A673 (cell line): ENCODE results near the gene PPP1R2. TPM values are rescaled to one million over a fixed set of nuclear protein-coding genes. Genes with fewer than 3 reads are reported as not detected.

ENCODE experiments used
- BruUV-seq: library from RNA; stranded (reverse); fragments of 400-500 nt; replicated peaks from 2 replicates; lab custom pipeline; 2021; lab: Mats Ljungman, UMichigan
- CTCF ChIA-PET: fragments of 300-600 bp; sonication (Branson Sonifier 250); formaldehyde crosslinking; loops from one replicate; lab custom pipeline; 2022; ENCODE audit warnings: antibody characterized with exemption; lab: Charles Lee
- POLR2A ChIA-PET: fragments of 300-600 bp; sonication (Branson Sonifier 250); formaldehyde crosslinking; loops from one replicate; lab custom pipeline; 2022; ENCODE audit warnings: antibody characterized with exemption; ENCODE audit not compliant: low non-redundant PET; lab: Charles Lee
- DNase-seq: peaks from one replicate; pipeline ENCODE4 v3.0.0-alpha.2; 2015; ENCODE audit warnings: low spot score
- H3K27ac ChIP-seq: fragments of 200-600 bp; sonication (generic); 2 replicates; pipeline ENCODE4 v1.5.1; 2016; ENCODE audit warnings: mixed run types, low read depth, mild to moderate bottlenecking, mixed read lengths, antibody characterized with exemption, low read length; ENCODE audit not compliant: poor library complexity, severe bottlenecking
- H3K27me3 ChIP-seq: fragments of 200-600 bp; sonication (generic); replicated peaks from 2 replicates; pipeline ENCODE4 v1.6.1; 2017; ENCODE audit warnings: mixed run types, low read depth, mild to moderate bottlenecking, mixed read lengths, antibody characterized with exemption, low read length; ENCODE audit not compliant: insufficient read depth, poor library complexity
- H3K36me3 ChIP-seq: fragments of 200-600 bp; sonication (generic); 2 replicates; pipeline ENCODE4 v1.6.1; 2016; ENCODE audit warnings: mixed run types, mild to moderate bottlenecking, mixed read lengths, antibody characterized with exemption, low read length; ENCODE audit not compliant: insufficient read depth, poor library complexity, severe bottlenecking
- H3K4me1 ChIP-seq: fragments of 200-600 bp; sonication (generic); 2 replicates; pipeline ENCODE4 v1.6.1; 2017; ENCODE audit warnings: mixed run types, mild to moderate bottlenecking, mixed read lengths, antibody characterized with exemption, low read length; ENCODE audit not compliant: insufficient read depth, poor library complexity, severe bottlenecking
- H3K4me3 ChIP-seq: fragments of 200-600 bp; sonication (generic); 2 replicates; pipeline ENCODE4 v1.5.1; 2016; ENCODE audit warnings: low read depth, mixed run types, mild to moderate bottlenecking, mixed read lengths, low read length; ENCODE audit not compliant: poor library complexity, severe bottlenecking
- H3K9me3 ChIP-seq: fragments of 200-600 bp; sonication (generic); 2 replicates; pipeline ENCODE4 v1.6.1; 2016; ENCODE audit warnings: mixed run types, low read depth, mild to moderate bottlenecking, mixed read lengths, antibody characterized with exemption, low read length; ENCODE audit not compliant: poor library complexity, severe bottlenecking
- CTCF ChIP-seq: fragments of 300-800, 200-600 bp; sonication (generic); conservative IDR thresholded peaks from 2 replicates; pipeline ENCODE4 v1.5.1; 2017; ENCODE audit warnings: low read depth, mild to moderate bottlenecking, antibody characterized with exemption, low read length, moderate library complexity, mixed read lengths
- EZH2 ChIP-seq: fragments of 200-600 bp; sonication (generic); IDR thresholded peaks from 2 replicates; pipeline ENCODE4 v1.6.1; 2017; ENCODE audit warnings: borderline replicate concordance, low read depth, mild to moderate bottlenecking, mixed read lengths, antibody characterized with exemption, low read length; ENCODE audit not compliant: poor library complexity, severe bottlenecking
- intact Hi-C: fragments of 100-400 bp; cut with micrococcal nuclease; formaldehyde crosslinking; loops from one replicate; pipeline ENCODE4 v1.10.0; 2022; ENCODE audit not compliant: unreplicated experiment
- total RNA-seq: library from RNA; stranded (reverse); gene quantifications from 2 replicates; pipeline ENCODE4 v1.2.3, GENCODE V29; 2021

PPP1R2 gene
- total RNA-seq, 1 experiment from 2014 or later: 45.5 TPM

GRCh38 chr3:195587824-195588223 lies 44.7 kb upstream of the PPP1R2 start:
- ChIA-PET POLR2A (no interaction called here), CTCF (no interaction called here)
- intact Hi-C loops: no loop called here
- Histone ChIP-seq H3K27ac (no peak overlapping the region), H3K4me1 (peaks cover 7% of the 10 kb centered on the region), H3K4me3 (no peak overlapping the region), H3K9me3 (peaks cover 3% of the 10 kb centered on the region), H3K27me3 (no peaks in the 10 kb centered on the region), H3K36me3 (no peaks in the 10 kb centered on the region)
- no TSS peak for BruUV-seq
- DNase-seq: no peak
- TF ChIP-seq CTCF (no peak), EZH2 (no peak)

DNA sequence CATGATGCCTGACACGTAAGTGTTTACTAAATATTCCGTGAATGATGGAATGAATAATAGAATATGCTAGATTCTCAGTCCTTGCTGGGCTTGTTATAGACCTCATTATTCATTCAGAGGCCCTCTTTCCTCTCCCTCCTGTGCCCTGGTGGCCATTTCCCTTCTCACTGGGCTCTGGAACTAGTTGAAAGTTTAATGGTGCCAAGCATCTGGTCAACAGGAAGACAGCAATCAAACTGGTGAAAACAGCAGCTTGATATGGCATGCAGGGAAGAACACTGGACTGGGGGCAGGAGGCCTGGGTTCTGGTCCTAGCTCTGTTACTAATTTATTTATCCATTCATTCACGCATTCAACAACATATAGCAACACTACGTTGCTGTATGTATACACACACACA lies 44.3 kb upstream of the PPP1R2 start:
- Histone ChIP-seq H3K27ac (no peak overlapping the region), H3K36me3 (no peaks in the 10 kb centered on the region), H3K27me3 (no peaks in the 10 kb centered on the region), H3K9me3 (peaks cover 3% of the 10 kb centered on the region), H3K4me1 (peaks cover 7% of the 10 kb centered on the region), H3K4me3 (no peak overlapping the region)
- BruUV-seq: no TSS peak
- intact Hi-C loops: no loop called here
- no peak for DNase-seq
- POLR2A ChIA-PET: no interaction called here
- CTCF ChIA-PET: no interaction called here
- TF ChIP-seq CTCF (no peak), EZH2 (no peak)

- Histone ChIP-seq H3K27ac (no peak overlapping the region), H3K9me3 (peaks cover 3% of the 10 kb centered on the region), H3K4me1 (peaks cover 7% of the 10 kb centered on the region), H3K4me3 (no peak overlapping the region), H3K27me3 (no peaks in the 10 kb centered on the region), H3K36me3 (no peaks in the 10 kb centered on the region)
- POLR2A ChIA-PET: no interaction called here
- no TSS peak for BruUV-seq
- no peak for DNase-seq
- CTCF ChIA-PET: interaction anchor here (0.7 kb wide), 1 partner anchor 14 kb away, joined by 3 read pairs; no protein-coding TSS in a partner anchor
- TF ChIP-seq CTCF (no peak), EZH2 (no peak)
- intact Hi-C loops: no loop called here
These were observed 41.4 kb upstream of the PPP1R2 start for GRCh38 chr3:195584543-195584870.
